WERI-Rb-1 (cell line): Measurements from ENCODE around the gene GBA2.

Source experiments
- DNase-seq: peaks from one replicate; pipeline ENCODE4 v3.0.0-alpha.2; 2020
- H3K27ac ChIP-seq: fragments of 250-450 bp; sonication (Bioruptor Pico); 2 replicates; pipeline ENCODE4 v1.5.1; 2020; ENCODE audit warnings: mild to moderate bottlenecking, moderate library complexity
- H3K27me3 ChIP-seq: fragments of 250-450 bp; sonication (Bioruptor Pico); 2 replicates; pipeline ENCODE4 v1.5.1; 2021; ENCODE audit warnings: mild to moderate bottlenecking, low read depth, moderate library complexity; ENCODE audit not compliant: insufficient read depth, severe bottlenecking
- H3K36me3 ChIP-seq: fragments of 250-450 bp; sonication (Bioruptor Pico); 2 replicates; pipeline ENCODE4 v1.5.1; 2020; ENCODE audit warnings: mild to moderate bottlenecking, moderate library complexity
- H3K4me3 ChIP-seq: 2 replicates; pipeline ENCODE4 v1.5.1; 2011; ENCODE audit warnings: low read depth, mild to moderate bottlenecking, control low read depth, low read length
- H3K9me3 ChIP-seq: fragments of 250-450 bp; sonication (Bioruptor Pico); 2 replicates; pipeline ENCODE4 v1.5.1; 2021; ENCODE audit warnings: mild to moderate bottlenecking, moderate library complexity; ENCODE audit not compliant: severe bottlenecking
- TF ChIP-seq, protein P1 (sequence below): IDR thresholded peaks from 2 replicates; pipeline ENCODE4 v1.5.1; 2011; ENCODE audit warnings: low read depth, mild to moderate bottlenecking, control low read depth, inconsistent platforms, low read length

The GBA2 gene

DNA sequence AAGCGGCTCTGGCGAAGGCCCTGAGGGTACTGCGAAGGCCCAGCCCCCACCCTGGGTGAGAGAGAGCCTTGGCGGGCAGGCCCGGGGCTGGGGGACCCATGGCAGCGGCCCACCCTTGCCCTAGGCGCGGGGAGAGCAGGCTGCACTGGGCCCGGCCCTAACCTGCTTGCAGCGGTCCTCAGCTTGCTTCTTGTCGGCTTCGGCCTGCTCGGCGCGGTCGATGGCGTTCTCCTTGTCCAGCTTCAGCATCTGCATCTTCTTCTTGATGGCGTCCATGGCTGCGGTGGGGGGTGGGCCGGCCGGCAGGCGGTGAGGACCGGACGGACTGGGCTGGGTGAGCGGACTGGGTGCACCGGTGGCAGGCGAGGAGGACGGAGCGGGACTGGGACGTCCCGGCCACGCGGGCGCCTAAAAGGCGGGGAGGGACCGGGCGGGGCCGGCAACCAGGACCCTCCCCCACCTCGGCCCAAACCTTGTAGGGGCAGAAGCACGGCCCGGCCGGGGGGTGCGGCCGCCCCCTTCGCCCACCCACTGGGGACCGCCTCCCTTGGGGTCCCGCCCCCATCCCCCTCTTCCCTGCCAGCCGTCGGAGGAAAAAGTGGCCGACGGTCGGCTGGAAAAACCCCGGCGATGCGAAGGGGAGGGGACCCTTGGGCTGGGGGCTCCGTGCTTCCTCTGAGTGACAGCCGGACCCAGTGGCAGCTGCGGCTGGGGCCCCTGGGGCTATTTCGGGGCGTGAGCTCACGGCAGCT lies 59.3 kb downstream of the GBA2 start, which contains the start of gene TPM2:
TSS of gene TPM2 (minus strand) at position 384 of the 752 bp plus-strand sequence. CDS start at position 276, 108 bp downstream.
- Histone ChIP-seq H3K27me3 (no peaks in the 10 kb centered on the region), H3K27ac (peak within 1 kb of the TSS; percentile 38), H3K36me3 (no peaks in the 10 kb centered on the region), H3K9me3 (no peaks in the 10 kb centered on the region), H3K4me3 (peak within 1 kb of the TSS; percentile 65)
- TF ChIP-seq, protein P1, sequence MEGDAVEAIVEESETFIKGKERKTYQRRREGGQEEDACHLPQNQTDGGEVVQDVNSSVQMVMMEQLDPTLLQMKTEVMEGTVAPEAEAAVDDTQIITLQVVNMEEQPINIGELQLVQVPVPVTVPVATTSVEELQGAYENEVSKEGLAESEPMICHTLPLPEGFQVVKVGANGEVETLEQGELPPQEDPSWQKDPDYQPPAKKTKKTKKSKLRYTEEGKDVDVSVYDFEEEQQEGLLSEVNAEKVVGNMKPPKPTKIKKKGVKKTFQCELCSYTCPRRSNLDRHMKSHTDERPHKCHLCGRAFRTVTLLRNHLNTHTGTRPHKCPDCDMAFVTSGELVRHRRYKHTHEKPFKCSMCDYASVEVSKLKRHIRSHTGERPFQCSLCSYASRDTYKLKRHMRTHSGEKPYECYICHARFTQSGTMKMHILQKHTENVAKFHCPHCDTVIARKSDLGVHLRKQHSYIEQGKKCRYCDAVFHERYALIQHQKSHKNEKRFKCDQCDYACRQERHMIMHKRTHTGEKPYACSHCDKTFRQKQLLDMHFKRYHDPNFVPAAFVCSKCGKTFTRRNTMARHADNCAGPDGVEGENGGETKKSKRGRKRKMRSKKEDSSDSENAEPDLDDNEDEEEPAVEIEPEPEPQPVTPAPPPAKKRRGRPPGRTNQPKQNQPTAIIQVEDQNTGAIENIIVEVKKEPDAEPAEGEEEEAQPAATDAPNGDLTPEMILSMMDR: no peak
- no peak for DNase-seq

DNA sequence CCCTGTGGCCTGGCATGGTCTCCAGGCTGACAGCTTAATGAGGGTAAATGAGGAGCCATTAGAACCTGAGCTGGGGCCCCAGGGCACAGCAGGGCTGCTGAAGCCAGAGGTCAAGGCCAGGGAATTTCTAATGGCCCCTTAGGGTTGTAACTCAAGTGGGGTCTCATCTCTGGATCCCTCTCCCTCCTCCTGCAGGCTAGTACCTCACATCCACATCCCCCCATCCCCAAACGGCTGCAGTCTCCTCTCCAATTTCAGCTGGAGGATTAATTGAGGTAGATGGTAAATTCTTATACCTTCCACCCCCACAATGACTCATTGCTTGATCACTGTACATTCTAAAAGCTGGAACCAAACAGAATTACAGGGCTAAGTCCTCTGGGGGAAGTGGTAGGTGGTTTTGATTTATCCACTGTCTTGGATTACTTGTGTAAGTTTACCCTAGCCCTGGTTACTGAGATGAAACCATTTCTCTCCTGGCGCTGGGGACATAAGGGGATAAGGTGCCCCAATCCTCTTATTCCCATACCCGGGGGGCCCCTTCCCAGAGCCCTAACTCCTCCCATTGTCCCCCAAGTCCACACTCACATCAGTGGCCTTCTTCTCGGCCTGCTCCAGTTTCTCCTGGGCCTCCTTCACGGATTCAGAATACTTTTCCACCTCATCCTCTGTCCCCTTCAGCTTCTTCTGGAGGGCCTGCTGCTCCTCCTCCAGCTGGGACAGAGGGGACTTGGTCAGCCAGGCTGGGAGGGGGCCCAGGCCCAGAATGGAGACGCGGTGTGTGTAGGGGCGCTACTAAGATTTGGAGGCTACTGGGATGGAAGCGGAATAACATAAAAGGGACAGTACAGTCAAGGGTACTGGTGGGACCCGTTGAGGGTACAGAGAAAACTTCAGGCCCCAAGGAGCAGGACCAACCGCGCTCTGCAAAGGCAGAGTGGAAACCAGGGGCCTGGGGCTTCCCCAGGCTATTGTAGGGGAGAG lies 60.2 kb downstream of the GBA2 start:
- no peaks in the 10 kb centered on the region for H3K27me3 ChIP-seq
- H3K4me3 ChIP-seq: no peak overlapping the region
- TF ChIP-seq, protein P1: no peak
- no peaks in the 10 kb centered on the region for H3K9me3 ChIP-seq
- H3K36me3 ChIP-seq: no peaks in the 10 kb centered on the region
- H3K27ac ChIP-seq: peak overlapping the region; percentile 38
- no peak for DNase-seq

DNA sequence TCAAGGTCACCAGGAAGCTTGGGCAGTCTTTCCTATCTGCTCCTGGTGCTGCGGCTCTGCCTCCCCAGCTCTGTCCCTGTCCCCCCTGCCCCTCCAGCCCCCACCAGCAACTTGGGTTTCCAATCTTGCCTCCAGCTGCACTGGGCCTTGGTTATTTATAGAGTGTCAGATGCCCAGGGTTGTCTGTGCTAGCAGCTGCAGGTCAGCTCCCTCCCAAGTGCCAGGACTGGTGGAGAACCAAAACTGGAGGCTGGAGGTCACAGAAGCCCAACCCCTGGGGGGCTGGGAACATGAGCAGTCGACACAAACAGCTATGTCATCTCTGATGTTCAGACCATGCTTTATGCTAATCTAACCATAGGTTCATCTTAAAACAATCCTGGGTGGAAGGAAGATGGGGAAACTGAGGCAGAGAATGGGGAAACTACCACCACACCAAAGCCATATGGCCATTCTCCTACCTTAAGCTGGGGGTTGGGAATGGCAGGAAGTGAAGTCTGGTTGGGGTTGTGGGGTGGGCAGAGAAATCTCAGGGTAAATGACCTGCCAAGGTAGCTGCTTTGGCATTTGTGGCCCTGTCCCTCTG lies 61.0 kb downstream of the GBA2 start:
- Histone ChIP-seq H3K9me3 (no peaks in the 10 kb centered on the region), H3K36me3 (no peaks in the 10 kb centered on the region), H3K27ac (no peak overlapping the region), H3K4me3 (no peak overlapping the region), H3K27me3 (no peaks in the 10 kb centered on the region)
- TF ChIP-seq, protein P1: no peak
- no peak for DNase-seq

DNA sequence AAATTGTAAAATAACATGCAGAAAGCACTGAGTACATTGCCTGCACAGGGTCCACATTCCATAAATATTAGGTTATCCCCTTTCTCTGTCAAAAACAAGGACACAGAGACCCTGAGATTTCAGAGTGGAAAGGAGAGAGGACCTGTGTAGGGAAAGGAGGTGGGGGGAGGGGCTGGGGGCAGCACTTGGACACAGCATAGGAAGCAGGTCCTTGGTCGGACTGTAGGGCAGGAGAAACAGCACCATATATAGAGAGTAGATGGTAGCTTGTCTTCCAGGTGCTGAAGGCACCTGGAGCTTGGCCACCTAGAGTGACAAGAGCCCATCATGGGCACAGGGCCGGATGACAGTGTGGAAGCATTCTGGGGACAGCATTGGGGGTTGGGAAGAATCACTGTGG lies 61.7 kb downstream of the GBA2 start:
- H3K36me3 ChIP-seq: no peaks in the 10 kb centered on the region
- no peak for DNase-seq
- TF ChIP-seq, protein P1: no peak
- no peaks in the 10 kb centered on the region for H3K27me3 ChIP-seq
- H3K27ac ChIP-seq: no peak overlapping the region
- no peak overlapping the region for H3K4me3 ChIP-seq
- no peaks in the 10 kb centered on the region for H3K9me3 ChIP-seq
